Lower leg skin (tissue), 3 donors: ENCODE data around the gene MCRIP1.

Experiments used
- CTCF ChIP-seq, 3 donors: fragments of 450-650 bp; IDR thresholded peaks; one replicate each; pipeline ENCODE4 v1.5.1; 2016; ENCODE audit warnings: antibody characterized with exemption in 3 of 3, mild to moderate bottlenecking in 3 of 3, moderate library complexity in 2 of 3
- POLR2A ChIP-seq, 2 donors: fragments of 450-650 bp; IDR thresholded peaks; one replicate each; pipeline ENCODE4 v1.6.1; 2016 to 2017; ENCODE audit warnings: antibody characterized with exemption in 2 of 2, mild to moderate bottlenecking in 1 of 2, moderate library complexity in 1 of 2

- no peak for TF ChIP-seq CTCF (IDR thresholded peaks at IDR 0.05)
- TF ChIP-seq POLR2A (IDR thresholded peaks at IDR 0.05): no peak
These were observed 19.0 kb downstream of the MCRIP1 start for GRCh38 chr17:81813861-81814683.
